NCI-H2196 (cell line): ENCODE measurements around the gene ADAM12.
"Not testable (repeated sequence)": the region's sequence is repeated elsewhere in the genome, so short reads cannot be mapped to it uniquely, and the experiment has no call there.

Source experiments
- DNase-seq: peaks from one replicate; lab custom pipeline; 2025; ENCODE audit not compliant: unreplicated experiment; lab: John Stamatoyannopoulos, UW

Gene ADAM12

GRCh38 chr10:126268013-126268920 lies 120.0 kb downstream of the ADAM12 start:
- no peak for DNase-seq

- DNase-seq = no peak
Observed at GRCh38 chr10:126264102-126265018, 123.9 kb downstream of the ADAM12 start.

GRCh38 chr10:126263006-126263676 lies 125.1 kb downstream of the ADAM12 start:
- DNase-seq = no peak

GRCh38 chr10:126262233-126262838 lies 125.9 kb downstream of the ADAM12 start:
- DNase-seq = no peak

- no peak for DNase-seq
Observed at GRCh38 chr10:126259760-126260479, 128.4 kb downstream of the ADAM12 start.

GRCh38 chr10:126256864-126257263 lies 131.4 kb downstream of the ADAM12 start:
- no peak for DNase-seq

- DNase-seq = no peak
Observed at GRCh38 chr10:126255313-126255712, 133.0 kb downstream of the ADAM12 start.

GRCh38 chr10:126253611-126253998 lies 134.7 kb downstream of the ADAM12 start:
- no peak for DNase-seq

- DNase-seq = no peak
Observed at GRCh38 chr10:126252884-126253610, 135.2 kb downstream of the ADAM12 start.

- DNase-seq = no peak
Observed at GRCh38 chr10:126251778-126252407, 136.4 kb downstream of the ADAM12 start.

- DNase-seq = no peak
Observed at GRCh38 chr10:126250527-126251310, 137.6 kb downstream of the ADAM12 start.

- no peak for DNase-seq
Observed at GRCh38 chr10:126250045-126250444, 138.2 kb downstream of the ADAM12 start.

- no peak for DNase-seq
Observed at GRCh38 chr10:126247446-126247975, 140.8 kb downstream of the ADAM12 start.

GRCh38 chr10:126246396-126246795 lies 141.9 kb downstream of the ADAM12 start:
- DNase-seq = not testable (repeated sequence)

GRCh38 chr10:126245501-126245900 lies 142.8 kb downstream of the ADAM12 start:
- no peak for DNase-seq

GRCh38 chr10:126243971-126244370 lies 144.3 kb downstream of the ADAM12 start:
- DNase-seq = no peak

- DNase-seq = no peak
Observed at GRCh38 chr10:126243306-126243705, 145.0 kb downstream of the ADAM12 start.
